ENCODE results near the gene TMEM131.
"Not testable (repeated sequence)": the region's sequence is repeated elsewhere in the genome, so short reads cannot be mapped to it uniquely, and the experiment has no call there.

TMEM131 gene, protein sequence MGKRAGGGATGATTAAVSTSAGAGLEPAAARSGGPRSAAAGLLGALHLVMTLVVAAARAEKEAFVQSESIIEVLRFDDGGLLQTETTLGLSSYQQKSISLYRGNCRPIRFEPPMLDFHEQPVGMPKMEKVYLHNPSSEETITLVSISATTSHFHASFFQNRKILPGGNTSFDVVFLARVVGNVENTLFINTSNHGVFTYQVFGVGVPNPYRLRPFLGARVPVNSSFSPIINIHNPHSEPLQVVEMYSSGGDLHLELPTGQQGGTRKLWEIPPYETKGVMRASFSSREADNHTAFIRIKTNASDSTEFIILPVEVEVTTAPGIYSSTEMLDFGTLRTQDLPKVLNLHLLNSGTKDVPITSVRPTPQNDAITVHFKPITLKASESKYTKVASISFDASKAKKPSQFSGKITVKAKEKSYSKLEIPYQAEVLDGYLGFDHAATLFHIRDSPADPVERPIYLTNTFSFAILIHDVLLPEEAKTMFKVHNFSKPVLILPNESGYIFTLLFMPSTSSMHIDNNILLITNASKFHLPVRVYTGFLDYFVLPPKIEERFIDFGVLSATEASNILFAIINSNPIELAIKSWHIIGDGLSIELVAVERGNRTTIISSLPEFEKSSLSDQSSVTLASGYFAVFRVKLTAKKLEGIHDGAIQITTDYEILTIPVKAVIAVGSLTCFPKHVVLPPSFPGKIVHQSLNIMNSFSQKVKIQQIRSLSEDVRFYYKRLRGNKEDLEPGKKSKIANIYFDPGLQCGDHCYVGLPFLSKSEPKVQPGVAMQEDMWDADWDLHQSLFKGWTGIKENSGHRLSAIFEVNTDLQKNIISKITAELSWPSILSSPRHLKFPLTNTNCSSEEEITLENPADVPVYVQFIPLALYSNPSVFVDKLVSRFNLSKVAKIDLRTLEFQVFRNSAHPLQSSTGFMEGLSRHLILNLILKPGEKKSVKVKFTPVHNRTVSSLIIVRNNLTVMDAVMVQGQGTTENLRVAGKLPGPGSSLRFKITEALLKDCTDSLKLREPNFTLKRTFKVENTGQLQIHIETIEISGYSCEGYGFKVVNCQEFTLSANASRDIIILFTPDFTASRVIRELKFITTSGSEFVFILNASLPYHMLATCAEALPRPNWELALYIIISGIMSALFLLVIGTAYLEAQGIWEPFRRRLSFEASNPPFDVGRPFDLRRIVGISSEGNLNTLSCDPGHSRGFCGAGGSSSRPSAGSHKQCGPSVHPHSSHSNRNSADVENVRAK (N-terminal part only)

DNA sequence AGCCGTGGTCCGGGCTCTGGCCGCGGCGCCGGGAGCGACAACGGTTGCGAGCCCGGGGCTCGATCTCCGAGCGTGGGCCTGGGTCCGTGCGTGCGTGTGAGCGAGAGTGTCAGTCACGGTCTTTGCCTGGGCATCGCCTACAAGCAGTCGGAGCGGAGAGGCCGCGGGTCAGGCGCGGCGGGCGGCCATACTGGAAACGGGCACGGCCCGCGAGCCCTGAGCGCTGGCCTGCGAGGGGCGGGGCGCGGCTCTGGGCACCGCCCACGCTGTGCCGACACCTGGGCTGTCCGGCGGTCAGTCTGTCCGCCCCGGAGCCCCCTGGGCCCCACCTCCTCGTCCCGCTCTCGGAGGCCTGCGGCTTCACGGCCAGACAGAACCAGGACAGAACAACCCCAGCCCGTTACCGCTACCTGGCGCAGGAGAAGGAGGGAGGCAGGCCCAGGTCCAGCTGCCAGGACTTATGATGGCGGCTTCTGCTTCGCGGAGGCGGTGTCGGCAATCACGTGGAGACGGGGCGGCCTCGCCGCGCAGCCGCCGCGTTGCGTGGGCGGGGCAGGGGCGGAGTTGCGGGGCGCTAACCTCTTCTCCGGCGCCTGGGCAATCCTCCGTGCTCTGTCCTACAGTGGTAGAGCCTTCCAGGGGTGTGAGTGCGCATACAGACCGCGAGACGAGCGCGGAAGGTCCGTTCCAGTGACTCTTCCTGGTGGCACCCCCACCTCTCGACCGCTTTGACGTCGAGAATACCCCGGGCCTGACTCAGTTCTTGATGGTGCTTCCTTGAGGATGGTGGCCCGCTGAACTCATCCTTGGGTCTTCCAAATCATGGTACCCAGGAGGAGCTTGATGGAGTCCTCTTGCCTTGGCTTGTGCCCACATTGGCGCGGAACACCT, at the start of gene TMEM131:
TMEM131 (minus strand) TSS at position 215 of the 891 bp plus-strand sequence. CDS start 286 bp downstream, outside the sequence.
- FAIRE-seq: peak; percentile 96
- DNase-seq (ENCODE audit: low spot score): peak; percentile 99

DNA sequence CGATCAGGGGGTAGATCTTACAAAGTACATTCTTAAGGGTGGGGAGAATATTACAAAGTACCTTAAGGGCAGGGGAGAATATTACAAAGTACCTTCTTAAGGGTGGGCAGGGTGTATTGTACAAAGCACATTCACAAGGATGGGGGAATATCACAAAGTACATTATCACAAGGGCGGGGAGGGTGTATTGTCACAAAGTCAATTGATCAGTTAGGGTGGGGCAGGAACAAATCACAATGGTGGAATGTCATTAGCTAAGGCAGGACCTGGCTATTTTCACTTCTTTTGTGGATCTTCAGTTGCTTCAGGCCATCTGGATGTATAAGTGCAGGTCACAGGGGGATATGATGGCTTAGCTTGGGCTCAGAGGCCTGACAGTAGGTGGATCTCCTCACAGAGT, 49.0 kb upstream of the TMEM131 start:
- not testable (repeated sequence) for FAIRE-seq; DNase-seq (ENCODE audit: low spot score)

DNA sequence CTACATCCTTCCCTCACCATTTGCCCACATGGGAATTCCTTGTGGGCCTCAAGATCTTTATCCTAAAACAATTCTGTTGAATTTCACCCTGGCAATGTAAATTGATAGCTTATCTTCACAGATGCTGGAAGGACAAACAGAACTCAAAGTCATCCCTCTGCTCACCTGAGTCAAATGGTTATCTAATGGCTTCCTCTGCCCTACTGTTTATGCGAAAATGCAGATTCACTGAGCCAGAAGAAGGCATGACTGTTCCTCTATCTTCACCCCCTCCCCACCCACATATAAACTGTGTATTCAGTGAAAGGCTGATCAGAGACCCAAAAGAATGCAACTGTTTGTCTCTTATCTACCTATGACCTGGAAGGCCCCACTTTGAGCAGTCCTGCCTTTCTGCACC, 47.4 kb upstream of the TMEM131 start:
- FAIRE-seq: no peak
- no peak for DNase-seq (ENCODE audit: low spot score)

DNA sequence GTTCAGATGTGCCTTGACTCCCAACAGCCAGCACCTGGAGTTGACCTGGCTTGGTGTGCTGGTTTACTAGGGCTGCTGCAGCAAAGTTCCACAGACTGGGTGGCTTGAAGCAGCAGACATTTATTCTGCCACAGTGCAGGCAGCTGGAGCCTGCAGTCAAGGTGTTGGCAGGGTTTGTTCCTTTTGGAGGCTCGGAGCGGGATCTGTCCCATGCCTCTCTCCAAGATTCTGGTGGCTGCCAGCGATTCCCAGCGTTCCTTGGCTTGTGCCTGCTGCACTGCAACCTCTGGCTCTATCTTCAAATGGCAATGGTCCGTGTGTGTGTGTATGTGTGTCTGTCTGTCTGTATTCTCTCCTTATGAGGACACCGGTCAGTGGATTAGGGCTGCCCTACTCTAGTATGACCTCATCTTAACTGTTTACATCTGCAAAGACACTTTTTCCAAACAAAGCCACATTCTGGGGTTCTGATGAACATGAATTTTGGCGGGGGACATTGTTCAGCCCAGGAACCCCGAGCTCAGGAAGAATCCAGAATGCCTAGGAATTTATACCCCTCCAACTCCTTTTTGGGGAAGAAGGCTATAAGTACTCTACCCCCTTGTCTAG, 44.7 kb upstream of the TMEM131 start:
- DNase-seq (ENCODE audit: low spot score): no peak
- no peak for FAIRE-seq

DNA sequence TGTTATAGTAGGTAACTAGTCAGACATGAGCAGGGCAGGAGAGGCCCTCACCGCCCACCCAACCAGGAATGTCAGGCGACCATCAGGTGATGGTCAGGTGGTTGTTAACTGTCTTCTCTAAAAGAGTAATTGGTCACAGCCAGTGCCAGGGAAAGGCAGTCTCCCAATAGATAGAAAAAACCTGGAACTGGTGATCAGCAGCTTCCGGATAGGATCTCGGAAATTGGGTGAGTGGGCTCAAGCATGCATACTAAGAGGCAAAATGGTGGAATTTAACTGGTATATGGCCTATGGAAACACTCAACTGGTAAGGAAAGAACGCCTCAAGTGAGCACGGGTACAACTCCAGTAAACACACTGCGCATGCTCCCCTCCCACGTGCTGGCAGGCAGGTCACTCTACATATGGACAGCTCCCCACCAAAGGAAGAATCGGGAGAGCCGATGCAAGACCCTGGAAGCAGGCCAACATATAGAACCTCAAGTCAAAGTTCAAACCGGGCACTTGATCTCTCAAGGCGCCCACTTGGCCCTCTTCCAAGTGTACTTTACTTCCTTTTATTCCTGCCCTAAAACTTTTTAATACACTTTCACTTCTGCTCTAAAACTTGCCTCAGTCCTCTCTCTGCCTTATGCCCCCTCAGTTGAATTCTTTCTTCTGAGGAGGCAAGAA, 43.5 kb upstream of the TMEM131 start:
- DNase-seq (ENCODE audit: low spot score) (no peak), FAIRE-seq (no peak)

DNA sequence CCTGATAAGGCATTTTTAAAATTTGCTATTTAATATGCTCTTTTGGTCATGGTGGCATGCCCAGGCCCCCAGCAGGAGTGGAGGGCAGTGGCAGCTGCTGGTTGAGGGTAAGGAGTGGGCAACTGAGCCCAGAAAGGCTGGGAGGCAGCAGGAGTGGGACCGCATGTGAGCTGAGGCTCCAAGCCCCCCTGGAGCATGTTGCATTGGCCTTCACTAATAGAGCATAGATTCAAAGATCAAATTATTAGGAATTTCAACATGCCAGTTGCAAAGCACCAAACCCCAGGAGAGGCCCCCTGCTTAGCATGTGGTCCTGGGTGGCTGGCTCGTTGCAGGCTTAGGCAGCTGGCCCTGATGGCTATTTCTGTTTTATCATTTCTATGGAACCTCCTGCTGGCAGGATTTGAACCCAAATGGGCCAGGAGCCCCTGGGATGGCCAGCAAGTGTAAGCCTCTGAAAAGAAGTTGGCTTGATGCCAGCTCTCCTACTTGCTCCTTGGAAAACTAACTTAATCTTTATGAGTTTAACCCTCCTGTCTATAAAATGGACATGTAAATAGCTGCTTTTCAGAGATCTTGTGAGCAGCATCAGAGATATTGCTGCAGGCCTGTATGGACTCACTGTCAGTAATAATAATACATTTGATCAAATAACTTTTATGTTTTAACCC, 42.1 kb upstream of the TMEM131 start:
- FAIRE-seq (no peak), DNase-seq (ENCODE audit: low spot score) (no peak)

DNA sequence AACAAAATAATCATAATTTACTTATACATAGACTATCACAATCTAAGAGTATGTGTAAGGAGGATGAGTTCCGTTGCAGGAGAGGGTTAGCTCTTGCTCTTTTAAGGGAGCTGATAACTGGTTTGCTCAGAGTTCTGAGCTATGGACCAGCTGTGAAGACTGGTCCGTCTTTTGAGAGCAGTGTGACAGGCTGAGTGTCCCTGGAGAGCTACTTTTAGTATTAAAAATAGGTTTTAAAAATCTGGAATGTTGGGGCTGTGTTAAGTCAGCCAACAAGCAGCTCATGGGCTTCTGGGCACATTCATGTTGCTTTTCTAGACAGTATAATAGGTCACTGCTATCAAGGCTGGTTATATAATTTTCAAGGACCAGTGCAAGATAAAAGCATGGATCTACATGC, 41.5 kb upstream of the TMEM131 start:
- DNase-seq (ENCODE audit: low spot score) (no peak), FAIRE-seq (no peak)

DNA sequence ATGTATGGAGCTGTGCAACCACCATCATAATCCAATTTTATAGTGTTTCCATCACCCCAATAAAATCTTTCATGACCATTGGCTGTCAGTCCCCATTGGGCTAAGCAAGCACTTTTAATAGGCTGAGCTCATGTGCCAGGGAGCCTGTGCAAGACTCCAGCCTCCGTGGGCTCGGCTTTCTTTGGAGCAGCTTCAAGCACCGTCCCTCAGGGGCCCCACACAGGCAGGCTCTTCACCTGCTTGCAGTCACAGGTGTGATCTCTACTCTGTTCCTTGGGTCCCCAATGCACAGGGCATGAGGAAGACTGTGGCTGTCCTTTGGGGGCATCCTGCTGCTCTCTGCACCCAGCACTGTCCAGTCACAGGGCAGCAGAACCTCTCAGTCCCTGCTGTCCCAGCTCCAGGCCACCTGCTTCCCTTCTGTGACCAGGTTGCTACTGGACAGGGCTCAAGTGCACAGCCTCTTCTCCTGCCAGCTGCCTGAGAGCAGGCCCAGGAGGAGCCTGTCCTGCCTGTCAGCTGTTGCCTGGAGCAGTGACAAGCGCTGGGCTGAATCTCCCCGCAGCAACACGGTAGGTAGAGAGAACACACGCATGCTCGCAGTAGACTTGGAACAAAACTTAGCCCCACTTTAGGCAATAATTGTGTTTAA, 40.7 kb upstream of the TMEM131 start:
- DNase-seq (ENCODE audit: low spot score) (no peak), FAIRE-seq (no peak)

DNA sequence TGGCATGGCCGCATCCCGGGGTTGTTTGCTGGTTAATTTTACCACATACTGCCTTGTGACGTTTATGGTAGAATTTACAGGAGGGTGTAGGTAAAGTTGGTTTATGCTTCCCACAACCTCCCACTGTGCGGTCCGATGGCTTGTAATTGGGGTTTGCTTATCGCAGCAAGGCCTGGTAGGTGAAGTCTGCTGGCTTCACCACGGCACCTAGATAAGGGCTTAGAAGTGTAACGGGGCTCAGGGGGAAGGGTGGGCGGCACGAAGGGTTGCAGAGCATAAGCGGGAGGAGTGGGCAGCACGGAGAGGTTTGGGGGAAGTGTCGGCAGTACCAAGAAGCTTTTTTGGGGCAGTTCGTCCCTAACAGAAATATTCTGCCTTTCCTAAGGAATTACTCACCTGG, 39.0 kb upstream of the TMEM131 start:
- DNase-seq (ENCODE audit: low spot score): no peak
- no peak for FAIRE-seq

DNA sequence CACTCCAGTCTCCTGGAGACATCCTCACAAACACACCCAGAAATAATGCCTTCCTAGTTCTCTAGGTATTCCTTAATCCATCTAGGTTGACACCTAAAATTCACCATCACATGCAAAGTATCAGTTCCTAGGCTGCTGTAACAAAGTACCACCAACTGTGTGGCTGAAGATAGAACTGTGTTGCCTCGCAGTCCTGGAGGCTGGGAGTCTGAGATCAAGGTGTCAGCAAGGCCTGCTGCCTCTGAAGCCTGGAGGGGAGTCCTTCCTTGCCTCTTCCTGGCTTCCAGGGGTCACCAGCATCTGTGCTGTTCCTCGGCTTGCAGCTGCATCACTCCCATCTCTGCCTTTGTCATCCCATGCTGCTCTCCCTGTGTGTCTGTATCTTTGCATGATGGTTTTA, 36.3 kb upstream of the TMEM131 start:
- no peak for FAIRE-seq
- DNase-seq (ENCODE audit: low spot score): no peak

DNA sequence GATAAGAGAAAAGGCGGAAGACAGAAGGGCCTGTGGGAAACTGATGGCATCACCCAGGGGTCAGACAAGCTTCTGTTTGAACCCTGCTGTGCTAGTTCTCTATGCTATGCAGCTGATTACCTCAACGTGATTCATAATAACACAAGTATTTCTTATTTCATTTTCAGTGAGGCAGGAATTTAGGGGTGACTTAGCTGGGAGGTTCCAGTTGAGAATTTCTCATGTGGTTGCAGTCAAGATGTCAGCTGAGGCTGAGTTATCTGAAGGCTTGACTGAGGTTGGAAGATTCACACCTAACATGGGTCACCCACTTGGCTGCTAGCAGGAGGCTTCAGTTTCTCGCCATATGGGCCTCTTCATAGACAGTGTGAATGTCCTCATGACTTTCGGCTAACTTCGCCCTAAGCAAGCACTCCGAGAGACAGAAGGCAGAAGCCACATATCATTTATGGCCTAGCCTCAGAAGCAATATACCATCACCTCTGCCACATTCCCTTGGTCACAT, 34.0 kb upstream of the TMEM131 start:
- DNase-seq (ENCODE audit: low spot score): no peak

DNA sequence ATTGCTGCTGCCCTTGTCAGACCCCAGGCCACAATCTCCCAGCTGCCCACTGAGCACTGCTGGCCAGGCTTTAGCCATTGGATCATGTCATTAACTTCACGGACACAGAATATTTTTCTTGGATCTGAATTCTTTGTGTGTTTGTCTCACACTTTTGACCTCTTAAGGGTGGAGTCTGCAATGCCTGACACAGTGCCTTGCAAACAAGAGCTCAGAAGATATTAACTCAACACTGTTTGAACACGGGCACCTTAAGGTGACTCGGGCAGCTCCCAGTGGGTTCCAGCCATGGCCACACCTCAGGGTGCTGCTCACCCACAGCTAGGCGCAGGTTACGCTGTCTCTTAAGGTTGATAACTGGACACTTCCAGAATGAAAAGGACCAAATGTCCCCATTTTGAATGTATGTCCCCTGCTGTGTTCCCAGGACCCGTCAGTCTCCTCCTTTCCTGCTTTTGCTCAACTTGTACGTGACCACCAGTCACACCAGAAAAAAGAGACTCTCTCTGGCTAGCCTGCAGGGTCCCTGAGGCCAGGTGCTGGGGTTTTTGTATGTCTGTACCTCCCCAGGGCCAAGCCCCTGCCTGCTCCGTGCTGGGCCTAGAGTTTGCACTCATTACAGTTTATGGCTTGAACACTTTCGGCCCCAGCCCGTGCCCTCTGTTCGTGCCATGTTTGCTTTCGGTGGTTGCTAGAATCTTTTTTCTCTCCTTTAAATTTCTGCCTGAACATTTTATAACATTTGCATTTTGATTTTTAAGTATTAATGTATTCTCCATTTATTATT, 33.4 kb upstream of the TMEM131 start:
- DNase-seq (ENCODE audit: low spot score) (no peak), FAIRE-seq (no peak)

More for the DNA sequence above, 34.0 kb upstream of the TMEM131 start:
- no peak for FAIRE-seq

DNA sequence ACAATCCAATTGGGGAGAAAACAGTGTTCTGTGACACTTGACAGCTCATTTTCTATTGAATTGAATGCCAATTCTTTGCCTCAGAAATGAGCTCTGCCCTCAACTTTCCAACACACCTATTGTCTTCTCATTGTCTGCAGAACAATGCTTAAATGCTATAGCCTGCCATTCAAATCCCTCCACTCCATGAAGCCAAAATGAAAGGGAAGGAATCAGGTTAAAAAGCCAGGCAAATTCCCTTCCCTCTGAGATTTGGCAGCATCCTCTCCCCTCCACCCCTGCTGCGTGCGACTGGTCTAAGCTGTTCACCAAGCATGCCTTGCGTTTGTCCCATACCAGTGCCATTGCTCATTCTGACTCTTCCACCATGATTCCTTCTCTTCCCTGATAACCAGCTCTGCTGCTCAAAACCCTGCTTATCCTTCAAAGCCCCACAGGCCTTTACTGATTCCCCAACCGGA, 32.4 kb upstream of the TMEM131 start:
- no peak for DNase-seq (ENCODE audit: low spot score)
- FAIRE-seq: no peak

DNA sequence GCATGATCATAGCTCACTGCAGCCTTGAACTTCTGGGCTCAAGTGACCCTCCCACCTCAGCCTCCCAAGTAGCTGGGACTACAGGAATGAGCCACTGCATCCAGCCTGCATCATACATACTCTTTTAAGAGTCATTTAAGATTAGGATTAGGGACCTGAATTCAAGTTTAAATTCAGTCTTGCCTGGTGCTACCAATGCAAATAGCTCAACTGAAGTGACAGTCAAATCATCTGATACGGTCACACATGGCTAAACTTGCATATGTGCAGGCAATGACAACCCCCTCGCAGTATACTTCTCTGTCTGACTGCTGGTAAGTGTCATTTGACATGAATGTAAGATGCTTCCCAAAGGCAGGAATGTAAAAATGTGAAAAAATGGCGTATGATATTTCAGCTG, 31.8 kb upstream of the TMEM131 start:
- DNase-seq (ENCODE audit: low spot score): no peak
- FAIRE-seq: no peak

DNA sequence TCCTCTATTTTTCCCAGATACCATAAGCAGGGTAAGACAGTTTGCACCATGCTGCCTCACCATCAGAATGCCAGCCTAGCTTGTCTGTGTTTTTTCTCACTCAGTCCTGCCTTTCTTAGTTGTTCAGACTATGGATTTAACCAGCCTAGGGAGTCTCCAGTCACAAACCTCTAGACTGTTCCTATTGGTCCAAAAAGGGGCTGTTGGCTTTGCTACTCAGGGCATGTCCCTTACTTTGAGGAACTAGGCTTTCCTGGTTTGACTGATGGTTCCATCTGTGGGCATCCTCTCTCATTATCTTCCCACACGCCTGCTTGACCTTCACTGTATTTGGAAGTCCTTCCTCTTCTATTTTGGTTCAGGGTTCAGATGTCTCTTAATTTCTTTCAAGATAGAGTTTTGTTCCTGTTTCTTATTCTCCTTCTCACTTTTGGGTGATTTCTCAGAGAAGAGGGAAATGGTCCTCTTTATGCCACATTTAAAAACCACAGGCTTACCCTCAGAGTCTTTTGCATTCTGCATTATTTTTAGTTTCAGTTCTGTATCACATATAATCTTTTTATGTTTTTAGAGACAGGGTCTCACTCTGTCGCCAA, 31.3 kb upstream of the TMEM131 start:
- FAIRE-seq: no peak
- DNase-seq (ENCODE audit: low spot score): no peak

DNA sequence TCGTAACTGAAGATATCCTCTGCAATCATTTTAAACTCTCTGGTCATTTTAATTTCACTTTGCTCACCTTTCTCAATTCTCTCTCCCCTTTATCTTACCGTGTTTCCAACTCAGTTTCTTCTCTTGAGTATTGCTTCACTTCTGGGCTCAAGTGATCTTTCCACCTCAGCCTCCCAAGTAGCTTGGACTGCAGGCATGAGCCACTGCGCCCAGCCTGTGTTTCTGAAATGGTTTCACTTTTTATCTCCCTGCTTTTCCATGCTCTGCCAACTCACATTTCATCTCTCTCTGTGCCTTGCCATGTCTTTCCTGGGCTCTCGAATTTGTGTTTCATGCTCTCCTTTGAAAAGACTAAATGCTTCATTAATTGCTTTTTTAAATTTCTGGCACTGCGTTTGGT, 30.5 kb upstream of the TMEM131 start:
- no peak for DNase-seq (ENCODE audit: low spot score)
- FAIRE-seq: no peak

DNA sequence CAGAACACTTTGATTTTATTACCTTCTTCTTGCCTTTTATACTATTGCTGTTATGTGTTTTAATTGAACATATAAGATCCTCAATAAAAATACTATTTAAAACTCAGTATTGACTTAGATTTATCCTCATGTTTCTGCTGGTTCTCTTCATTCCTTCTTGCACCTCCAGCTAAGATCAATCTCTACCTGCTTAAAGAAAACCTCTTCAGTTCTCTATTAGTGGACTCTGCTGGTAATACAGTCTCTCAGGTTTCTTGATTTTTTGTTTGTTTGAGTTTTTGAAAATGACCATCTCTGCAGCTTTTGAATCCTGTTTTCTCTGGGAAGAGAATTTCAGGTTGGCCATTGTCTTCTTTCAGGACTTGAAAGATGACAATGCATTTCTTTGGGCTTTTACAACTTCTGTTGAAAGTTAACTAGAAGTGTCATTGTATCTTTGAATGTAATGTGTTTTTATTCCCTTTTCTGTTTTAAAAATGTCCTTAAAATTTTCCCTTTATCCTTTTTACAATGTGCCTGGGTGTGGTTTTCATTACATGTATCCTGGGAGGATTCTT, 29.8 kb upstream of the TMEM131 start:
- DNase-seq (ENCODE audit: low spot score) (no peak), FAIRE-seq (no peak)

Data from urothelium cell line (cell line).